ENCODE results near the gene LHX8.

Gene LHX8

GRCh38 chr1:75134647-75135572, 722 bp downstream of the LHX8 start:
- Histone ChIP-seq H3K4me1 (ENCODE audit: control insufficient read depth in 1 of 2, insufficient read depth in 2 of 2, low read length in 2 of 2) (peaks cover 15 to 24% of the 10 kb centered on the region in 2 experiments), H2BK5ac (ENCODE audit: low read depth, low read length, poor library complexity) (no peak overlapping the region), H3K27me3 (ENCODE audit: insufficient read depth, low read length) (peaks cover 58% of the 10 kb centered on the region), H2BK12ac (ENCODE audit: low read length) (no peak overlapping the region), H3K23ac (ENCODE audit: low read length) (no peak overlapping the region), H3K4me2 (ENCODE audit: low read length) (peak overlapping the region; percentile 65), H2BK120ac (ENCODE audit: insufficient read depth, low read length, poor library complexity) (no peak overlapping the region), H4K12ac (ENCODE audit: low read depth, low read length) (no peak overlapping the region), H3K27ac (ENCODE audit: low read depth, low read length) (no peak overlapping the region), H3K36me3 (ENCODE audit: control insufficient read depth in 1 of 2, insufficient read depth in 2 of 2, low read length in 2 of 2) (no peaks in the 10 kb centered on the region), H2AFZ (ENCODE audit: insufficient read depth, low read length, poor library complexity) (peak overlapping the region; percentile 35), H3K4me3 (ENCODE audit: low read depth, low read length) (peak overlapping the region; percentile 30), H2AK5ac (ENCODE audit: low read length) (no peak overlapping the region), H3K14ac (ENCODE audit: low read length) (peak overlapping the region; percentile 6), H4K91ac (ENCODE audit: low read depth, low read length) (no peak overlapping the region), H3K79me2 (ENCODE audit: control insufficient read depth, insufficient read depth, low read length, poor library complexity) (no peaks in the 10 kb centered on the region), H3K79me1 (ENCODE audit: low read length) (no peaks in the 10 kb centered on the region), H3K9me3 (ENCODE audit: insufficient read depth, low read depth, low read length) (peaks cover 9% of the 10 kb centered on the region), H3K4ac (ENCODE audit: low read depth, low read length) (no peak overlapping the region), H3K9ac (ENCODE audit: low read length) (no peak overlapping the region), H4K8ac (ENCODE audit: low read depth, low read length) (no peak overlapping the region), H3K18ac (ENCODE audit: low read length) (no peak overlapping the region)
- WGBS (ENCODE audit: extremely low coverage, insufficient coverage, insufficient read length), result no CpG with 5 or more reads among the region's 54 CpGs
- peak; percentile 17 to 29 for DNase-seq

- Histone ChIP-seq H3K4me2 (ENCODE audit: low read length) (peak overlapping the region; percentile 99), H3K18ac (ENCODE audit: low read length) (no peak overlapping the region), H2BK120ac (ENCODE audit: insufficient read depth, low read length, poor library complexity) (no peak overlapping the region), H3K36me3 (ENCODE audit: control insufficient read depth in 1 of 2, insufficient read depth in 2 of 2, low read length in 2 of 2) (no peaks in the 10 kb centered on the region), H4K91ac (ENCODE audit: low read depth, low read length) (no peak overlapping the region), H3K27me3 (ENCODE audit: insufficient read depth, low read length) (peaks cover 50% of the 10 kb centered on the region), H3K27ac (ENCODE audit: low read depth, low read length) (no peak overlapping the region), H3K9me3 (ENCODE audit: insufficient read depth, low read depth, low read length) (peaks cover 9% of the 10 kb centered on the region), H3K79me2 (ENCODE audit: control insufficient read depth, insufficient read depth, low read length, poor library complexity) (no peaks in the 10 kb centered on the region), H3K9ac (ENCODE audit: low read length) (no peak overlapping the region), H2AK5ac (ENCODE audit: low read length) (no peak overlapping the region), H3K23ac (ENCODE audit: low read length) (no peak overlapping the region), H3K4me1 (ENCODE audit: control insufficient read depth in 1 of 2, insufficient read depth in 2 of 2, low read length in 2 of 2) (peaks cover 15 to 24% of the 10 kb centered on the region in 2 experiments), H4K8ac (ENCODE audit: low read depth, low read length) (no peak overlapping the region), H3K4ac (ENCODE audit: low read depth, low read length) (no peak overlapping the region), H2AFZ (ENCODE audit: insufficient read depth, low read length, poor library complexity) (peak overlapping the region; percentile 35), H3K79me1 (ENCODE audit: low read length) (no peaks in the 10 kb centered on the region), H3K4me3 (ENCODE audit: low read depth, low read length) (no peak overlapping the region), H2BK5ac (ENCODE audit: low read depth, low read length, poor library complexity) (no peak overlapping the region), H4K12ac (ENCODE audit: low read depth, low read length) (no peak overlapping the region), H3K14ac (ENCODE audit: low read length) (peak overlapping the region; percentile 6), H2BK12ac (ENCODE audit: low read length) (no peak overlapping the region)
- no peak for DNase-seq
- WGBS (ENCODE audit: extremely low coverage, insufficient coverage, insufficient read length), result no CpG with 5 or more reads among the region's 23 CpGs
Observed at GRCh38 chr1:75135573-75136194, 1.5 kb downstream of the LHX8 start.

- peak overlapping the region; percentile 86 for H2AFZ ChIP-seq (ENCODE audit: insufficient read depth, low read length, poor library complexity)
- no peak overlapping the region for H3K4ac ChIP-seq (ENCODE audit: low read depth, low read length)
- no peaks in the 10 kb centered on the region for H3K36me3 ChIP-seq (ENCODE audit: control insufficient read depth in 1 of 2, insufficient read depth in 2 of 2, low read length in 2 of 2)
- H3K79me1 ChIP-seq (ENCODE audit: low read length), result no peaks in the 10 kb centered on the region
- no peaks in the 10 kb centered on the region for H3K79me2 ChIP-seq (ENCODE audit: control insufficient read depth, insufficient read depth, low read length, poor library complexity)
- H2AK5ac ChIP-seq (ENCODE audit: low read length), result no peak overlapping the region
- H3K9me3 ChIP-seq (ENCODE audit: insufficient read depth, low read depth, low read length), result peaks cover 6% of the 10 kb centered on the region
- H4K8ac ChIP-seq (ENCODE audit: low read depth, low read length), result no peak overlapping the region
- no peak overlapping the region for H3K23ac ChIP-seq (ENCODE audit: low read length)
- H3K4me1 ChIP-seq (ENCODE audit: control insufficient read depth in 1 of 2, insufficient read depth in 2 of 2, low read length in 2 of 2), result peaks cover 15 to 22% of the 10 kb centered on the region in 2 experiments
- no peak overlapping the region for H2BK120ac ChIP-seq (ENCODE audit: insufficient read depth, low read length, poor library complexity)
- no peak overlapping the region for H2BK12ac ChIP-seq (ENCODE audit: low read length)
- no peak overlapping the region for H4K91ac ChIP-seq (ENCODE audit: low read depth, low read length)
- H3K27ac ChIP-seq (ENCODE audit: low read depth, low read length), result no peak overlapping the region
- H3K14ac ChIP-seq (ENCODE audit: low read length), result no peak overlapping the region
- H3K4me3 ChIP-seq (ENCODE audit: low read depth, low read length), result peak overlapping the region; percentile 53
- H3K9ac ChIP-seq (ENCODE audit: low read length), result no peak overlapping the region
- WGBS (ENCODE audit: extremely low coverage, insufficient coverage, insufficient read length), result no CpG with 5 or more reads among the region's 64 CpGs
- H3K18ac ChIP-seq (ENCODE audit: low read length), result no peak overlapping the region
- H3K27me3 ChIP-seq (ENCODE audit: insufficient read depth, low read length), result peaks cover 44% of the 10 kb centered on the region
- peak overlapping the region; percentile 99 for H3K4me2 ChIP-seq (ENCODE audit: low read length)
- no peak overlapping the region for H4K12ac ChIP-seq (ENCODE audit: low read depth, low read length)
- peak in 1 of 2 donors; percentile 44 for DNase-seq
- no peak overlapping the region for H2BK5ac ChIP-seq (ENCODE audit: low read depth, low read length, poor library complexity)
Observed at GRCh38 chr1:75136195-75136815, 2.1 kb downstream of the LHX8 start.

GRCh38 chr1:75136921-75137641, 2.9 kb downstream of the LHX8 start:
- H3K27me3 ChIP-seq (ENCODE audit: insufficient read depth, low read length), result peaks cover 36% of the 10 kb centered on the region
- DNase-seq, result peak in 1 of 2 donors; percentile 4
- H4K12ac ChIP-seq (ENCODE audit: low read depth, low read length), result no peak overlapping the region
- H3K4me3 ChIP-seq (ENCODE audit: low read depth, low read length), result no peak overlapping the region
- H3K18ac ChIP-seq (ENCODE audit: low read length), result no peak overlapping the region
- H3K9me3 ChIP-seq (ENCODE audit: insufficient read depth, low read depth, low read length), result peaks cover 6% of the 10 kb centered on the region
- H3K79me1 ChIP-seq (ENCODE audit: low read length), result no peaks in the 10 kb centered on the region
- H2AFZ ChIP-seq (ENCODE audit: insufficient read depth, low read length, poor library complexity), result no peak overlapping the region
- peaks cover 15 to 22% of the 10 kb centered on the region in 2 experiments for H3K4me1 ChIP-seq (ENCODE audit: control insufficient read depth in 1 of 2, insufficient read depth in 2 of 2, low read length in 2 of 2)
- no peak overlapping the region for H4K91ac ChIP-seq (ENCODE audit: low read depth, low read length)
- H2BK120ac ChIP-seq (ENCODE audit: insufficient read depth, low read length, poor library complexity), result no peak overlapping the region
- H3K4me2 ChIP-seq (ENCODE audit: low read length), result peak overlapping the region; percentile 99
- H2AK5ac ChIP-seq (ENCODE audit: low read length), result no peak overlapping the region
- no peaks in the 10 kb centered on the region for H3K36me3 ChIP-seq (ENCODE audit: control insufficient read depth in 1 of 2, insufficient read depth in 2 of 2, low read length in 2 of 2)
- no peaks in the 10 kb centered on the region for H3K79me2 ChIP-seq (ENCODE audit: control insufficient read depth, insufficient read depth, low read length, poor library complexity)
- WGBS (ENCODE audit: extremely low coverage, insufficient coverage, insufficient read length), result no CpG with 5 or more reads among the region's 37 CpGs
- H3K27ac ChIP-seq (ENCODE audit: low read depth, low read length), result no peak overlapping the region
- H3K9ac ChIP-seq (ENCODE audit: low read length), result no peak overlapping the region
- no peak overlapping the region for H2BK12ac ChIP-seq (ENCODE audit: low read length)
- H3K23ac ChIP-seq (ENCODE audit: low read length), result no peak overlapping the region
- H3K4ac ChIP-seq (ENCODE audit: low read depth, low read length), result no peak overlapping the region
- H3K14ac ChIP-seq (ENCODE audit: low read length), result no peak overlapping the region
- no peak overlapping the region for H2BK5ac ChIP-seq (ENCODE audit: low read depth, low read length, poor library complexity)
- no peak overlapping the region for H4K8ac ChIP-seq (ENCODE audit: low read depth, low read length)

All from trophoblast cell (in vitro differentiated cells and primary cell).